HepG2 (cell line): ENCODE measurements around the gene RAD18. TPM values are rescaled to one million over a fixed set of nuclear protein-coding genes. Genes with fewer than 3 reads are reported as not detected.

Source experiments
- ATAC-seq: fragments of 200-7000 bp; cut with Tn5 transposase; 3 replicates; pipeline ENCODE4 v1.9.1; 2020; ENCODE audit warnings: mild to moderate bottlenecking, moderate library complexity
- BruUV-seq: library from RNA; stranded (reverse); fragments of 400-500 nt; replicated peaks from 2 replicates; lab custom pipeline; 2021; lab: Mats Ljungman, UMichigan
- CTCF ChIA-PET: fragments of 300-600 bp; formaldehyde crosslinking; extraction: SDS; loops from one replicate; lab custom pipeline; 2021; ENCODE audit warnings: low total read pairs, inconsistent platforms, low intra/inter-chr PET ratio; lab: Yijun Ruan, JAX
- POLR2A ChIA-PET: fragments of 350-600 bp; sonication (Branson Sonifier 250); formaldehyde crosslinking; loops from one replicate; lab custom pipeline; 2020; ENCODE audit warnings: antibody characterized with exemption, inconsistent platforms; lab: Yijun Ruan, JAX
- DNase-seq: peaks from one replicate; pipeline ENCODE4 v3.0.0-alpha.2; 2015; ENCODE audit warnings: low spot score
- FAIRE-seq: peaks from 3 replicates; lab custom pipeline; 2011; peaks lifted over from hg19 to GRCh38; lab: Jason Lieb, UNC
- H2AFZ ChIP-seq: one replicate; pipeline ENCODE4 v1.6.1; 2011; ENCODE audit warnings: low read length, inconsistent platforms
- H3K27ac ChIP-seq: fragments of 300-600 bp; 3 replicates; pipeline ENCODE4 v1.8.0; 2011; ENCODE audit warnings: mixed run types, mild to moderate bottlenecking, mixed read lengths, low read length, inconsistent platforms; ENCODE audit not compliant: insufficient read depth; ENCODE audit errors: extremely low read length
- H3K27me3 ChIP-seq, 2 experiments: fragments of 200-600 bp in 1 of 2; 2 replicates in 1 of 2; 3 replicates in 1 of 2; pipeline versions ENCODE4 v1.6.0 to v1.8.0; 2011; ENCODE audit warnings: low read length in 2 of 2, mild to moderate bottlenecking in 2 of 2, moderate library complexity in 2 of 2, inconsistent platforms in 1 of 2; ENCODE audit not compliant: insufficient read depth in 2 of 2, control insufficient read depth in 1 of 2
- H3K36me3 ChIP-seq, 2 experiments: fragments of 200-600 bp in 1 of 2; replicated peaks in 1 of 2; 2 replicates in 1 of 2; 3 replicates in 1 of 2; pipeline versions ENCODE4 v1.5.1 to v1.8.0; 2011; ENCODE audit warnings: low read length in 2 of 2, inconsistent platforms in 1 of 2; ENCODE audit not compliant: insufficient read depth in 2 of 2, control insufficient read depth in 1 of 2
- H3K4me1 ChIP-seq: 2 replicates; pipeline ENCODE4 v1.5.1; 2012; ENCODE audit warnings: low read length, inconsistent platforms; ENCODE audit not compliant: insufficient read depth
- H3K4me2 ChIP-seq: 2 replicates; pipeline ENCODE4 v1.6.0; 2011; ENCODE audit warnings: low read depth, low read length, inconsistent platforms
- H3K4me3 ChIP-seq, 3 experiments: fragments of 200-600 bp in 1 of 3; sonication (generic), shearing (Covaris generic) in 1 of 3; replicated peaks in 1 of 3; 2 replicates each; pipeline ENCODE4 v1.5.1; 2011 to 2016; ENCODE audit warnings: low read length in 3 of 3, inconsistent platforms in 2 of 3, low read depth in 2 of 3, mild to moderate bottlenecking in 2 of 3, control low read depth in 1 of 3, mixed read lengths in 1 of 3; ENCODE audit not compliant: insufficient read depth in 1 of 3
- H3K79me2 ChIP-seq: one replicate; pipeline ENCODE4 v1.6.1; 2011; ENCODE audit warnings: low read length, inconsistent platforms; ENCODE audit not compliant: insufficient read depth
- H3K9ac ChIP-seq: 2 replicates; pipeline ENCODE4 v1.6.0; 2011; ENCODE audit warnings: mild to moderate bottlenecking, low read depth, low read length, inconsistent platforms; ENCODE audit not compliant: insufficient read depth
- H3K9me3 ChIP-seq: 2 replicates; pipeline ENCODE4 v1.5.1; 2012; ENCODE audit warnings: mild to moderate bottlenecking, low read length
- H4K20me1 ChIP-seq: 2 replicates; pipeline ENCODE4 v1.6.0; 2011; ENCODE audit warnings: inconsistent platforms, mild to moderate bottlenecking, low read length, moderate library complexity; ENCODE audit not compliant: insufficient read depth
- BRD4 ChIP-seq: sonication (generic); formaldehyde crosslinking; IDR thresholded peaks from 2 replicates; pipeline ENCODE4 v1.4.0; 2020; ENCODE audit warnings: missing genetic modification reagents
- KDM1A ChIP-seq: IDR thresholded peaks from 2 replicates; pipeline ENCODE4 v1.6.1; 2016; ENCODE audit warnings: missing compliant biosample characterization
- MEIS1 ChIP-seq: sonication (generic); formaldehyde crosslinking; IDR thresholded peaks from 2 replicates; pipeline ENCODE4 v1.9.0; 2021; ENCODE audit warnings: mild to moderate bottlenecking, missing genetic modification reagents, moderate library complexity, borderline replicate concordance
- NFE2 ChIP-seq: sonication (generic); formaldehyde crosslinking; IDR thresholded peaks from 2 replicates; pipeline ENCODE4 v1.4.0; 2020; ENCODE audit warnings: missing genetic modification reagents
- SRSF4 ChIP-seq: fragments of 200-400 bp; formaldehyde crosslinking; IDR thresholded peaks from one replicate; pipeline ENCODE4 v1.6.1; 2018; ENCODE audit warnings: mild to moderate bottlenecking, low read depth, low read length, moderate library complexity; ENCODE audit not compliant: poor library complexity, severe bottlenecking
- TCF7 ChIP-seq: sonication (generic); IDR thresholded peaks from 2 replicates; pipeline ENCODE4 v1.6.1; 2016; ENCODE audit warnings: antibody characterized with exemption, low read depth
- TOE1 ChIP-seq: sonication (generic); formaldehyde crosslinking; IDR thresholded peaks from 2 replicates; pipeline ENCODE4 v1.4.0; 2020; ENCODE audit warnings: mild to moderate bottlenecking, missing genetic modification reagents
- ZNF550 ChIP-seq: sonication (generic); formaldehyde crosslinking; IDR thresholded peaks from 2 replicates; pipeline ENCODE4 v1.4.0; 2020; ENCODE audit warnings: mild to moderate bottlenecking, missing genetic modification reagents, borderline replicate concordance
- ZNF891 ChIP-seq: sonication (generic); formaldehyde crosslinking; IDR thresholded peaks from 2 replicates; pipeline ENCODE4 v1.5.0; 2020; ENCODE audit warnings: mild to moderate bottlenecking, missing genetic modification reagents
- ZSCAN9 ChIP-seq: IDR thresholded peaks from 2 replicates; pipeline ENCODE4 v1.6.1; 2016; ENCODE audit warnings: borderline replicate concordance
- WGBS: methylation state at CpG from one replicate; pipeline ENCODE4 v1.1.6; 2017; ENCODE audit warnings: low lambda C conversion rate; 5-methylcytosine and 5-hydroxymethylcytosine counted together
- in situ Hi-C: cut with HindIII; loops from 2 replicates; pipeline ENCODE4 v1.10.0; 2017; ENCODE audit warnings: low pct_unique_long_range_greater_than_20kb; ENCODE audit not compliant: extremely low pct_ligation_motif_present
- intact Hi-C: fragments of 100-400 bp; cut with micrococcal nuclease; formaldehyde crosslinking; loops from one replicate; pipeline ENCODE4 v1.10.0; 2022; ENCODE audit not compliant: unreplicated experiment
- polyA plus RNA-seq, 8 experiments: library from polyadenylated mRNA; depleted of rRNA in 3 of 8; stranded (reverse) in 7 of 8; unstranded in 1 of 8; fragments of >200 nt; fragmentation: Illumina TruSeq in 4 of 8; extraction: Trizol in 4 of 8; gene quantifications; 2 replicates each; pipeline versions ENCODE4 v1.2.1 to v1.2.3, GENCODE V29; 2011 to 2016; ENCODE audit warnings: low read depth in 4 of 8, missing spikeins in 1 of 8, mixed read lengths in 1 of 8; ENCODE audit not compliant: insufficient read depth in 1 of 8
- total RNA-seq, 5 experiments: library from RNA; depleted of rRNA; stranded (reverse); fragments of >200 nt; fragmentation: Illumina TruSeq; extraction: Trizol; gene quantifications; 2 replicates each; pipeline ENCODE4 v1.2.3, GENCODE V29; 2016; ENCODE audit warnings: low read depth in 1 of 5
- TF ChIP-seq, protein P1 (sequence below): IDR thresholded peaks from 2 replicates; pipeline ENCODE4 v1.6.1; 2018; ENCODE audit warnings: missing genetic modification reagents
- TF ChIP-seq, protein P2 (sequence below): sonication (generic); formaldehyde crosslinking; IDR thresholded peaks from 2 replicates; pipeline ENCODE4 v1.8.0; 2022; ENCODE audit warnings: mild to moderate bottlenecking, missing genetic modification reagents
- TF ChIP-seq, protein P3 (sequence below): sonication (generic); formaldehyde crosslinking; IDR thresholded peaks from 2 replicates; pipeline ENCODE4 v1.4.0; 2020; ENCODE audit warnings: mild to moderate bottlenecking, low read depth, missing genetic modification reagents
- TF ChIP-seq, protein P4 (sequence below): sonication (generic); formaldehyde crosslinking; IDR thresholded peaks from 2 replicates; pipeline ENCODE4 v1.4.0; 2020; ENCODE audit warnings: missing genetic modification reagents, mild to moderate bottlenecking, borderline replicate concordance
- TF ChIP-seq, protein P5 (sequence below): sonication (generic); formaldehyde crosslinking; IDR thresholded peaks from 2 replicates; pipeline ENCODE4 v1.4.0; 2020; ENCODE audit warnings: missing genetic modification reagents

The RAD18 gene
- total and polyA plus RNA-seq, 2 of the 13 experiments (the other 11 are each of a cell fraction or from before 2014, with no cell fraction given): 5.9 to 20.7 TPM

DNA sequence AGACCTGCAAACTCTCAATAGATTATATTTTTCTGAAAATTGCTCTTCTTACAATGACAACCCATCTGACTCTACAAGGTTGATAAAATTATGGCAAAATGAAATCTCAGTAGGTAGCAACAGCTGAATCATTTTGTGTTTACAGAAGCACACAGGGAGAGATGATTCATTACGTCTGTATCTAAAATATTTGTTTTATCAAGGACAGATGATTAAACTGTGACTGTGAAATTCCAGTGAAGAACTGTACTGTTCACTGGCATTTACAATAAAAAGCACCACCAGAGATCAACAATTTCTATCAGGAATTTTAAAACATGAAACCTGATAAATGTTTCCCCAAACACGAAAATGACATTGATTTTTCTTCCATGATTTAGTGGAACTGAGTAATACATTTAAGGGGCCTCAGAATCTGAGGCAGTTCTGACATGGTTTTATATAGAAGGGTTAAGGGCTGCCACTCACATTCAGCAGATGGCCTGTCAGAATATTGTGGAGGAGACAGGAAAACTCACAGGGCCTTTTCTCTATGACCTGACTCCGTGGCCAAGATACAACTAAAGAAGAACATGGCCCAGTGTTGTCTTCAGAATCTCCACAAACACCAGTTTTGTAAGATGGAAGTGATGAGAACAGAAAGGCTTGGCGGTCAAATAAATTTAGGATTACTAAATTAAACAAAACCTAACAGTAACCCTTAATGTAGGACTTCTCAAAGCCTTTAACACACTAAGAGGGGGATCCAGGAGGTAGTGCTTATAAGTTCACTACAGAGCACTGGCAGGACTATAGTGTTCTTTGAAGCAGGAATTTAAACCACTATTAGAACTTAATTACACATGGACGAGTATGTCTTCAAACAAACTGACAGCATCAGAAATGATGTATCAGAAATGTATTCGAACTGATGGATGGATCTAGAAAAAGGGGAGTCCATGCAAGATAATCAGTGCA lies 25.9 kb downstream of the RAD18 start:
- no peaks in the 10 kb centered on the region for H3K4me1 ChIP-seq
- peaks cover 7 to 49% of the 10 kb centered on the region in 2 experiments for H3K36me3 ChIP-seq
- ChIA-PET CTCF (interaction anchor here (1.1 kb wide), 1 partner anchor 34 kb away, joined by 3 read pairs; no protein-coding TSS in a partner anchor), POLR2A (no interaction called here)
- no peaks in the 10 kb centered on the region for H3K9me3 ChIP-seq
- ATAC-seq (no peak), FAIRE-seq (no peak), DNase-seq (peak; percentile 6)
- no peaks in the 10 kb centered on the region for H3K79me2 ChIP-seq
- no peaks in the 10 kb centered on the region for H4K20me1 ChIP-seq
- no peak overlapping the region for H3K4me3 ChIP-seq
- no peaks in the 10 kb centered on the region for H3K27me3 ChIP-seq
- intact Hi-C loops: loop anchor here (1.0 kb wide), 1 partner anchor 130 kb away; no protein-coding TSS in a partner anchor
- BruUV-seq: no TSS peak
- in situ Hi-C loops: no loop called here
- H3K4me2 ChIP-seq: no peak overlapping the region
- no peak overlapping the region for H3K27ac ChIP-seq
- H3K9ac ChIP-seq: no peak overlapping the region
- no peak overlapping the region for H2AFZ ChIP-seq
- 79% methylated on average over 6 of the region's 6 CpGs for WGBS
- TF ChIP-seq, protein P1, sequence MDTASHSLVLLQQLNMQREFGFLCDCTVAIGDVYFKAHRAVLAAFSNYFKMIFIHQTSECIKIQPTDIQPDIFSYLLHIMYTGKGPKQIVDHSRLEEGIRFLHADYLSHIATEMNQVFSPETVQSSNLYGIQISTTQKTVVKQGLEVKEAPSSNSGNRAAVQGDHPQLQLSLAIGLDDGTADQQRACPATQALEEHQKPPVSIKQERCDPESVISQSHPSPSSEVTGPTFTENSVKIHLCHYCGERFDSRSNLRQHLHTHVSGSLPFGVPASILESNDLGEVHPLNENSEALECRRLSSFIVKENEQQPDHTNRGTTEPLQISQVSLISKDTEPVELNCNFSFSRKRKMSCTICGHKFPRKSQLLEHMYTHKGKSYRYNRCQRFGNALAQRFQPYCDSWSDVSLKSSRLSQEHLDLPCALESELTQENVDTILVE (CRISPR knock-in tag): no peak
- TF ChIP-seq BRD4 (CRISPR knock-in tag) (no peak), TOE1 (CRISPR knock-in tag) (no peak), SRSF4 (no peak), ZSCAN9 (CRISPR knock-in tag) (no peak), ZNF891 (CRISPR knock-in tag) (no peak), KDM1A (no peak), TCF7 (no peak), NFE2 (no peak), MEIS1 (CRISPR knock-in tag) (no peak), ZNF550 (no peak)
- TF ChIP-seq, protein P2, sequence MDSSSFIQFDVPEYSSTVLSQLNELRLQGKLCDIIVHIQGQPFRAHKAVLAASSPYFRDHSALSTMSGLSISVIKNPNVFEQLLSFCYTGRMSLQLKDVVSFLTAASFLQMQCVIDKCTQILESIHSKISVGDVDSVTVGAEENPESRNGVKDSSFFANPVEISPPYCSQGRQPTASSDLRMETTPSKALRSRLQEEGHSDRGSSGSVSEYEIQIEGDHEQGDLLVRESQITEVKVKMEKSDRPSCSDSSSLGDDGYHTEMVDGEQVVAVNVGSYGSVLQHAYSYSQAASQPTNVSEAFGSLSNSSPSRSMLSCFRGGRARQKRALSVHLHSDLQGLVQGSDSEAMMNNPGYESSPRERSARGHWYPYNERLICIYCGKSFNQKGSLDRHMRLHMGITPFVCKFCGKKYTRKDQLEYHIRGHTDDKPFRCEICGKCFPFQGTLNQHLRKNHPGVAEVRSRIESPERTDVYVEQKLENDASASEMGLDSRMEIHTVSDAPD (CRISPR knock-in tag): no peak
- TF ChIP-seq, protein P3, sequence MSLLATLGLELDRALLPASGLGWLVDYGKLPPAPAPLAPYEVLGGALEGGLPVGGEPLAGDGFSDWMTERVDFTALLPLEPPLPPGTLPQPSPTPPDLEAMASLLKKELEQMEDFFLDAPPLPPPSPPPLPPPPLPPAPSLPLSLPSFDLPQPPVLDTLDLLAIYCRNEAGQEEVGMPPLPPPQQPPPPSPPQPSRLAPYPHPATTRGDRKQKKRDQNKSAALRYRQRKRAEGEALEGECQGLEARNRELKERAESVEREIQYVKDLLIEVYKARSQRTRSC (CRISPR knock-in tag): no peak
- TF ChIP-seq, protein P4, sequence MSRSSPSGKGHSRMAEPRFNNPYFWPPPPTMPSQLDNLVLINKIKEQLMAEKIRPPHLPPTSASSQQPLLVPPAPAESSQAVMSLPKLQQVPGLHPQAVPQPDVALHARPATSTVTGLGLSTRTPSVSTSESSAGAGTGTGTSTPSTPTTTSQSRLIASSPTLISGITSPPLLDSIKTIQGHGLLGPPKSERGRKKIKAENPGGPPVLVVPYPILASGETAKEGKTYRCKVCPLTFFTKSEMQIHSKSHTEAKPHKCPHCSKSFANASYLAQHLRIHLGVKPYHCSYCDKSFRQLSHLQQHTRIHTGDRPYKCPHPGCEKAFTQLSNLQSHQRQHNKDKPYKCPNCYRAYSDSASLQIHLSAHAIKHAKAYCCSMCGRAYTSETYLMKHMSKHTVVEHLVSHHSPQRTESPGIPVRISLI (CRISPR knock-in tag): no peak
- TF ChIP-seq, protein P5, sequence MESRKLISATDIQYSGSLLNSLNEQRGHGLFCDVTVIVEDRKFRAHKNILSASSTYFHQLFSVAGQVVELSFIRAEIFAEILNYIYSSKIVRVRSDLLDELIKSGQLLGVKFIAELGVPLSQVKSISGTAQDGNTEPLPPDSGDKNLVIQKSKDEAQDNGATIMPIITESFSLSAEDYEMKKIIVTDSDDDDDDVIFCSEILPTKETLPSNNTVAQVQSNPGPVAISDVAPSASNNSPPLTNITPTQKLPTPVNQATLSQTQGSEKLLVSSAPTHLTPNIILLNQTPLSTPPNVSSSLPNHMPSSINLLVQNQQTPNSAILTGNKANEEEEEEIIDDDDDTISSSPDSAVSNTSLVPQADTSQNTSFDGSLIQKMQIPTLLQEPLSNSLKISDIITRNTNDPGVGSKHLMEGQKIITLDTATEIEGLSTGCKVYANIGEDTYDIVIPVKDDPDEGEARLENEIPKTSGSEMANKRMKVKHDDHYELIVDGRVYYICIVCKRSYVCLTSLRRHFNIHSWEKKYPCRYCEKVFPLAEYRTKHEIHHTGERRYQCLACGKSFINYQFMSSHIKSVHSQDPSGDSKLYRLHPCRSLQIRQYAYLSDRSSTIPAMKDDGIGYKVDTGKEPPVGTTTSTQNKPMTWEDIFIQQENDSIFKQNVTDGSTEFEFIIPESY (CRISPR knock-in tag): no peak
